GM12892 (cell line): ENCODE results near the gene HDAC1.

ENCODE experiments used
- POLR2A ChIP-seq: IDR thresholded peaks from 2 replicates; pipeline ENCODE4 v1.6.1; 2011; ENCODE audit warnings: low read depth, low read length, control low read depth
- POLR2AphosphoS5 ChIP-seq: IDR thresholded peaks from 2 replicates; pipeline ENCODE4 v1.6.1; 2011; ENCODE audit warnings: low read depth, low read length, control low read depth

DNA sequence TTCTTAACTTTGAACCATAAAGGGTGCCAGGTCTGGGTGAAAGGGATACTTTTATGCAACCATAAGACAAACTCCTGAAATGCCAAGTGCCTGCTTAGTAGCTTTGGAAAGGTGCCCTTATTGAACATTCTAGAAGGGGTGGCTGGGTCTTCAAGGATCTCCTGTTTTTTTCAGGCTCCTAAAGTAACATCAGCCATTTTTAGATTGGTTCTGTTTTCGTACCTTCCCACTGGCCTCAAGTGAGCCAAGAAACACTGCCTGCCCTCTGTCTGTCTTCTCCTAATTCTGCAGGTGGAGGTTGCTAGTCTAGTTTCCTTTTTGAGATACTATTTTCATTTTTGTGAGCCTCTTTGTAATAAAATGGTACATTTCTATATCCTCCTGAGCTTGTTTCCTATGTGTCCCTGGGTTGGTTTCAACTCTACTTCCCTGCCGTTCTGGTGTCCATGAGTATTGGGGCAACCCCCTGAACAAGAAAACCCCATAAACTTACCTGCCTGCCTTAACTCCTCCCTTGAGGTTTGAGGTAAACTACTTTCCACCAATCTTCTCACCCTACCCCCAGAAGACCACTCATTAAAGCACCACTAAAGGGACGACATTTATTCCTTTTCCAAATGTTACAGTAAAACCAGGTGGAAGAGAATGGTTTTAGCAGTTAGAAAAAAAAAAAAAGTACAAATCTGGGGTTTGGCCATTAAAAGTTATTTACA is 41.5 kb downstream of the HDAC1 start:
- TF ChIP-seq POLR2A (no peak; the same call in 1 of the 2 replicates), POLR2AphosphoS5 (no peak; the same call in 1 of the 2 replicates)
